Right hindlimb (tissue), 1 donor: ENCODE data around the gene CDKN2AIPNL.
A peak's percentile ranks its signal among the peaks of the same experiment; 100 is the strongest.
"Not testable (repeated sequence)": the region's sequence is repeated elsewhere in the genome, so short reads cannot be mapped to it uniquely, and the experiment has no call there.

Experiments
- DNase-seq: peaks from one replicate; pipeline ENCODE4 v3.0.0-alpha.2; 2018

CDKN2AIPNL gene

DNA sequence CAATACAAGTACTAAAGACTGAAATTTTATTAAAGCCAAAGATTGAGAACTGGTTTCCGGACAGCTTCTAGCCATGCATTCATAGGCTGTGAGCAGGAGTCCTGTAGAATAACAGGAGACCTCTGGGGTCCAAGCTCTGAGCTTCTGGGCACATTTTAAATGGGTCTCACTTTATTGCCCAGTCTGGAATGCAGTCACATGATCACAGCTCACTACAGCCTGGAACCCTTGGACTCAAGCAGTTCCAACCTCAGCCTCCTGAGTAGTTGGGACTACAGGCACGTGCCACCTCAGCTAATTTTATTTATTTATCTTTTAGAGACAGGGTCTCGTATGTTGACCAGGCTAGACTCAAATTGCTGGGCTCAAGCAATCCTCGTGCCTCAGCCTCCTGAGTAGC lies 15.4 kb downstream of the CDKN2AIPNL start:
- DNase-seq = no peak

DNA sequence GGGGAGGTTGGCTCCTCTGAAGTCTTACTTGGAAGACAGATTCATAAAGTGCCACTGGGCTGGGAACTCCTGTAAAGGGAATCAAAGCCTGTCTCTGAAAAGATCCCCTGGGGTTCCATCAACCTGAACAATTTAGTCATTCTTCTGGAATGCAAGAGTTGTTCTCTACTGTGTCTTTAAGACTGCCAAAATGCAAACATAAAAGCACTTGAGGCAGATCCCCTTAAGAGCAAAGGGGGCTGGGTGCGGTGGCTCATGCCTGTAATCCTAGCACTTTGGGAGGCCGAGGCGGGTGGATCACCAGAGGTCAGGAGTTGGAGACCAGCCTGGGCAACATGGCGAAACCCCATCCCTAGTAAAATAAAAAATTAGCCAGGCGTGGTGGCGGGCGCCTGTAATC lies 16.7 kb downstream of the CDKN2AIPNL start:
- no peak for DNase-seq

DNA sequence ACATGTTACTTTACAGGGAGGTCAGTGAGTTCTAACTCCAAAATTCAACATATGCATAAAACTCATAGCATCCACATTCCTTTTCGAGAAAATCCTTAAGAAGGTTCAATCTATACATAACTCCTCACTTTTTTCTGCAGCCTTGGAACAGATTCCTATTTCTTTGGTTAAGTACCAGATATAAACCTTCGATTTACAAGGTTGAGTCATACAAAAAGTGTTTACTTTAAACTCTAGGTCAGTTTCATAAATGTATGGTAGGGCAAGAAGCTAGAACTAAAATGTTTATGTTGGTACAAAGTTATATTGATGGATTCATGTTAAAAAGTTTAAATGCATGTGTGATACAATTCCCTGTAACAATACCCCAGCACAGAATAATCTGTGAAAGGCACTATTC lies 19.4 kb downstream of the CDKN2AIPNL start:
- no peak for DNase-seq

DNA sequence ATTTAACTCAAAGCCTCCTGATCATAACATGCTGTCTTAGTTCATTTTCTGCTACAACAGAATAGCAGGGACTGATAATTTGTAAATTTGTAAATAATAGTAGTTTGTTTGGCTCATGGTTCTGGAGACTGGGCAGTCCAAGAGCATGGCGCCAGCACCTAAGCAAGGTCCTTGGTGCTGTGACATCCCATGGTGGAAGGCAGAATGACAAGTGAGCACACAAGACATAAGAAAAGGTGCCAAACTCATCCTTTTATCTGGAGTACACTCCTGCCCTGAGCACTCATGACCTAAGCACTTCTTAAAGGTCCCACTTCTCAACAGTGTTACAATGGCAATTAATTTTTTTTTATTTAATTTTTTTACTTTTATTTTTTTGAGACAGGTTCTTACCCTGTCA lies 24.2 kb downstream of the CDKN2AIPNL start:
- no peak for DNase-seq

DNA sequence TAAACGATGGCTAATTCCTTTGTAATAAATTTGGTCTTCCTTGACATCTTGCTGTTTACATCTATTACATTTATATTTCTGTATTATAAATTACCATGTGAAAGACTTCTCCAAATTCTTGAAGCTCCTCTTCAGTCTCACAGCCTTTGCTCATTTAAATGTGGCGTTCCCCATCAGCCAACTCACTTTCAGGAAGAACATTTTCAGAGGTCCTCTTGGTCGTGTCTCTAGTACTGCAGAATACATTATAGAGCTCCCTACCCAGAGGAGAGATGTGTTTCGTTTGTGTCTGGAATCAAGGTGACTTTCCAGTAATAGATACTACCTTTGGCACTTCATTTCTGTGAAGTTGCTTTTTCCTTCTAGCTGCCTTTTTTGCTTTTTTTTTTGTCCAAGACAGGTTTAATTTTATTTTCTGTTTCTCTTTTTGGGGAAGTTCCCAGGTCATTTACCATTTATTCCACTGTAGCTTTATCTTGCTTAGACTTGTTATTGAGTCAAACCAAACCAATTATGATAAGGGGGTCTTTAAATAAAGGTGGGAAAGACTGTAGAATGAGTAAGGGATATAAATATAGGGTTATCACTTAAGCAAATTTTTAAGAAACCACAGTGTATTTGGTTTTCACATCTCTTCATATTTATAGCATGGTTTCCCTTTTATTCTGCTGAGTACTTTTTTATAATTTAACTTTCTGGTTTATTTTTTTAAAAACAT lies 27.5 kb downstream of the CDKN2AIPNL start:
- DNase-seq = no peak

DNA sequence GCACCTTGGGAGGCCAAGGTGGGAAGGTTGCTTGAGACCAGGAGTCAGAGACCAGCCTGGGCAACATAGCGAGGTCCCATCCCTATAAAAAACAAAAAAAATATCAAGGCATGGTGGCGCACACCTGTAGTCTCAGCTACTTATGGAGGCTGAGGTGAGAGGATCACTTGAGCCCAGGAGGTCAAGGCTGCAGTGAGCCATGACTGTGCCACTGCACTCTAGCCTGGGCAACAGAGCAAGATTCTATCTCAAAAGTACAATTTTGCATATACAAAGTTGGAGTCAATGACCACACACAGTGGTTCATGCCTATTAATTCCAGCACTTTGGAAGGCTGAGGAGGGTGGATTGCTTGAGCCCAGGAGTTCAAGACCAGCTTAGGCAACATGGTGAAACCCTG lies 29.5 kb downstream of the CDKN2AIPNL start:
- not testable (repeated sequence) for DNase-seq

DNA sequence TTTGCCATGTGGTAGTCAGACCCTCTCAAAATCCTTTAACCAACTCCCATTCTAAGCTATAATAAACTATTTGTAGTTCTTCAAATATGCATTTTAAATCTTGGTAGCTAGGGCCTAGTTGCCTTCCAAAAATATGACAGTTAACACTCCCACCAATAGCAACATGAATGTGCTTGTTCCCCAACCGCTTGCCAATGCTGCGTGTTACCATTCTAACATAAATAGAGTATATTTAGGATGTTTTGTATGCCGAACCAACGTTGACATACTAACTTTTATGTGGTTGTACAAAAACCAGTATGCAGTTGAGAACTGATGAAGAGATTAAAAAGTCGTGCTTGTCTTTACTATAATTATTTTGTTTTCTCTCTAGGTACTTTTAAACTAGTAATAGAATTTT lies 31.3 kb downstream of the CDKN2AIPNL start:
- no peak for DNase-seq

DNA sequence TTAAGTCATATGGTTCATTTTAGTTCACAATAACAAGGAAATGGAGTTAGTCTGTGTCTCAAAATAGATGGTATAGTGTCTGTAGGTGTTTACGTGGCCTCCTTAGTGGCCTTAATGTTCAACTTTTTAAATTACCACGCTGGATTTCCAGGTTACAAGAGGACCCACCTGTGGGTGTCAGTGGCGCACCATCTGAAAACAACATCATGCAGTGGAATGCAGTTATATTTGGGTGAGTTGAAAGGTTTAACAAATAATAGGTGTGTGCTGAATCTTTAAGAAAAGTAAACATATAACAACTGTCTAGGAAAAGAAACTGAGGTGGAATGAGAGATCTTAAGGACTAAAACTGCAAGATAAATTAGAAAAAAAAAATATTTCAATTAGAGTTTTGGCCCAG lies 37.4 kb downstream of the CDKN2AIPNL start:
- no peak for DNase-seq

DNA sequence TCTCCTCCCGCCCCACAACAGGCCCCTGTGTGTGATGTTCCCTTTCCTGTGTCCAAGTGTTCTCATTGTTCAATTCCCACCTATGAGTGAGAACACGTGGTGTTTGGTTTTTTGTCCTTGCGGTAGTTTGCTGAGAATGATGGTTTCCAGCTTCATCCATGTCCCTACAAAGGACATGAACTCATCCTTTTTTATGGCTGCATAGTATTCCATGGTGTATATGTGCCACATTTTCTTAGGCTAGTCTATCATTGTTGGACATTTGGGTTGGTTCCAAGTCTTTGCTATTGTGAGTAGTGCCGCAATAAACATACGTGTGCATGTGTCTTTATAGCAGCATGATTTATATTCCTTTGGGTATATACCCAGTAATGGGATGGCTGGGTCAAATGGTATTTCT lies 38.0 kb downstream of the CDKN2AIPNL start:
- DNase-seq = not testable (repeated sequence)

DNA sequence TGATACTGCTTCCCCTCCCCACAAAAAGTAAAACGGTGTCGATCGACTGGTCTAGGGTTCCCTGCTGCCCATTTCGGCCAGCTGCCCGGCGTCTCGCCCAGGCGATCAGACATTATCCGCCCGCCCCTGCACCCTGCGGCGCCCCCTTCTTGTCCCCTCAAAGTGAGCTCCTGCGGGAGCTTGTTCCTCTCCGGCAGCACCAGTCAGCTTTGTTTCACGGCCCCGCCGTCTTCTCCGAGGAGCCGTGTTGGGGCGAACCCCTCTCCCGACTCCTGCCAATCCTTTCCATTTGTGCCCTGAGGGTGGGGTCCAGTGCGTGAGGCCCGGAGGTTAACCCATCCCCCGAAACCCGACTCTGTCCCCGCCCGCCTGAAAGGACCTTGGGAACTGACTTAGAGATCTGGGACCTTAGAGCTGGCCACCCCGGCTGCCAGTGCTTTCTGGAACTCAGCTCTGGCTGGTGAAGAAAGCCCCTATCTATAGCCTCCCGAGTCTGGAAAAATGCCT lies 39.8 kb downstream of the CDKN2AIPNL start:
- DNase-seq = peak; percentile 69

DNA sequence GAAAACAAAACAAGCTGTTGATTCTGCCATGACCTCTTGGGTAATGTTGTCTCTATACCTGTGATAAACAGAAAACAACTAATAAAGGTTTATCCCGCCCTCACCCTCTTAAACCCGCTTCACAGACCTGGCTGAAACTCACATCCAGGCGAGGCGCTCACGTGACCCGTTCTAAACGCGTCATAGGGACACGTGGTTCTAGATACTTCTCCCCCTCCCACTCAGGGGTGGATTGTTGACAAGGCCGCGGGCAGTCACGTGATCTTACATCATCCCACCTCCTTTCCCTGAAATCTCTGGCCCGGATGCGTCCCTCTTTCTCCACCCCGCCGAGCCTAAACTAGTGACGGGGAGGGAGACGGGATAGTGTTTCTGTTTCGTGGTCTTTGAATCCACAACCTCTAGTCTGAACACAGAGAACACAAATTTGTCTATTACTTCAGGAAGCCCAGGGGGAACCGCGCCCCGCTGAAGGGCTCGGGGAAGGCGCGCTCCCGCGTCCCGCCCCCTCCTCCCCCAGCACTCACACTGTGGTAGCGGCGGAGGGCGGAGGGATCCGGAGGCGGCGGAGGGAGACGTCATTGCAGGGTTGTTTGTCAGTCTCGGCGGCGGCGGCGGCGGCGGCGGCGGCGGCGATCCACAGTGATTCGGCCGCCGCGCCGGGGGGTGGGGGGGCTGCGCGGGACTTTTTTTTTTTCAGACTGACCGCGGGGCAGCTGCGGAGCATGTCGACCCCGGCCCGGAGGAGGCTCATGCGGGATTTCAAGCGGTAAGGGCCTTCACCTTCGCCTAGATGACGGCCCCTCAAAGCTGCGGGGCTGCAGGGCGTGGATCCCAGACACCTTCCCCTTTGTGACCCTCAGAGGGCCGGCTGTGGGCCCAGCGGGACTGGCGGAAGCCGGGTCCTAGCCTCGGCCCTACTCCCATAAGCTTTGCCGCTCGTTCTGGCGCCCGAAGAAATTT lies 40.5 kb downstream of the CDKN2AIPNL start, which contains the start of gene UBE2B:
Gene UBE2B (plus strand): TSS at position 699 of the 963 bp plus-strand sequence. CDS start 27 bp downstream, at position 726.
- peak; percentile 98 for DNase-seq

DNA sequence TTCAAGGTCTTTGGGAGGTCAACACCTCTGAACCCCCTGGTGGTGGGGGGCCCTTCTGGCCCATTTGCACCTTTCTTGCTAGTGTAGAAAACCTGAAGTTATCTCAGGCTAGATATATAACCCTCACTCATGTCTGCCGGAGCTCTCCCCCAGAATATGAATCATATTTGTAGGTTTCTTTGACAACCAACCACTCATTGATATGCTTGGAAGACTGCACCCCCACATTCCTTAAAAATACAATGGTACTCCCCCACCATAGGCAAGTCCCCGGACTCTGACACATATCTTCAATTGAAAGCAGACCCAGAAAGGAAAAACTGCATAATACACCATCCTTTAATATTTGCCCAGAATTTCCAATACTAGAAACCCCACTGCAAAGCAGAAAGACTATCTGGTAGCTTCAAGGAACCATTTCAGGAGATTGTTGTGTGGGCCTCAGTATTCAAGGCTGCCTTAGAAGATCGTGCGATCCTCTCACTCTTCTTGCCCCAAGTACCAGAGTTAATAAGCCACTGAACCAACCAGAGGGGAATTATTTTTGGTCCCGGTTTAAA lies 41.3 kb downstream of the CDKN2AIPNL start:
- DNase-seq = no peak

DNA sequence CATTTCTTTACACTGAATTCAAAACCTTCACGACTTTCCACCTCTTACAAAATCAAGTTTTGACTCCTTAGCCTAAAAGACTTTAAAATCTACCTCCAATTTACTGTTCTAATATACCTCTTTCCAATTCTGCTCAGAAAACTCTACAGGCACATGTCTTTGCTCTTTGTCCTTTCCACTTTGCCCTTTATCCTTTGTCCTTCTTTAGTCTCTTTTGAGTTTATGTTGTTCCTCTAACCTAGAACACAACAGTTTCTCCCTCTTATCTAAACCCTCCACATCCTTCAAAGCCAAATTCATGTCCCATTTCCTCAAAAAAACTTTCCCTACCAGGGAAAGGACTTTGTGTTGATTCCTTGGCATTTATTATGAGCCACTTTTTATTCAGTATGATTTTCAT lies 46.1 kb downstream of the CDKN2AIPNL start:
- DNase-seq = no peak

DNA sequence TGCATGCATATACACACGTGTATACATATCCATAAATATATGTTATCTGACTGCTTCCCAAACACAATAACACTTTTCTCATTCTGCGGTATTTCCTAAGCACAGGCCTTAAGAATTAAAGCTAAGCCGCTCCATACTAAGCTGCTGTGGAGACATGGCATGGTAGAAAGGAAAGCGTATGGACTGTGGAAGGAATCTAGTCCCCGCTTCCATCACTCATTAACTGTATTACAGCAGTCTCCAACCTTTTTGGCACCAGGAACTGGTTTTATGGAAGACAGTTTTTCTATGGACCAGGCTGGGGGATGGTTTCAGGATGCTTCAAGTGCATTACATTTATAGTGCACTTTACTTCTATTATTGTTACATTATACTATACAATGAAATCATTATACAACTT lies 56.0 kb downstream of the CDKN2AIPNL start:
- no peak for DNase-seq
